Sigmoid colon (tissue), 7 donors: ENCODE data around the gene SPAG16. TPM values are rescaled to one million over a fixed set of nuclear protein-coding genes. Genes with fewer than 3 reads are reported as not detected.
"Not testable (repeated sequence)": the region's sequence is repeated elsewhere in the genome, so short reads cannot be mapped to it uniquely, and the experiment has no call there.

Experiments
- DNase-seq: peaks from one replicate; pipeline ENCODE4 v3.0.0-alpha.2; 2019
- H3K27ac ChIP-seq, 4 donors: fragments of 200-600 bp; sonication (generic); one replicate each; pipeline ENCODE4 v1.5.1; 2016 to 2019; ENCODE audit warnings: mild to moderate bottlenecking in 1 of 4
- H3K27me3 ChIP-seq, 3 donors: fragments of 200-600 bp; sonication (generic); one replicate each; pipeline ENCODE4 v1.5.1; 2019; ENCODE audit warnings: mild to moderate bottlenecking in 1 of 3
- H3K36me3 ChIP-seq, 4 donors: fragments of 200-600 bp; sonication (generic); one replicate each; pipeline ENCODE4 v1.5.1; 2016 to 2019
- H3K4me1 ChIP-seq, 4 donors: fragments of 200-600 bp; sonication (generic); one replicate each; pipeline ENCODE4 v1.5.1; 2017 to 2019
- H3K4me3 ChIP-seq, 4 donors: fragments of 200-600 bp; sonication (generic); one replicate each; pipeline ENCODE4 v1.5.1; 2017 to 2019; ENCODE audit warnings: mild to moderate bottlenecking in 2 of 4, moderate library complexity in 1 of 4
- H3K9me3 ChIP-seq, 4 donors: fragments of 200-600 bp in 3 of 4; sonication (generic) in 3 of 4; one replicate each; pipeline versions ENCODE4 v1.5.1 to v1.6.1; 2013 to 2019
- CTCF ChIP-seq, 4 experiments: fragments of 450-650 bp in 3 of 4; fragments of 200-600 bp in 1 of 4; IDR thresholded peaks; one replicate each; pipeline ENCODE4 v1.5.1; 2016 to 2019; ENCODE audit warnings: antibody characterized with exemption in 4 of 4, mild to moderate bottlenecking in 3 of 4, moderate library complexity in 2 of 4
- EP300 ChIP-seq, 4 donors: sonication (generic); formaldehyde crosslinking; IDR thresholded peaks; one replicate each; pipeline ENCODE4 v1.6.1; 2017; ENCODE audit warnings: antibody characterized with exemption in 4 of 4
- POLR2A ChIP-seq, 2 donors: fragments of 450-650 bp; IDR thresholded peaks; one replicate each; pipeline ENCODE4 v1.6.1; 2016; ENCODE audit warnings: antibody characterized with exemption in 2 of 2, mild to moderate bottlenecking in 2 of 2, moderate library complexity in 2 of 2
- POLR2AphosphoS5 ChIP-seq, 4 donors: sonication (generic); formaldehyde crosslinking; IDR thresholded peaks; one replicate each; pipeline ENCODE4 v1.6.1; 2017; ENCODE audit warnings: antibody characterized with exemption in 4 of 4
- WGBS, 2 donors: extraction: QIAGEN DNeasy Blood & Tissue Kit; methylation state at CpG; one replicate each; pipeline ENCODE4 v1.1.7; 2013; 5-methylcytosine and 5-hydroxymethylcytosine counted together
- intact Hi-C: fragments of 100-400 bp; cut with DNase I; formaldehyde crosslinking; loops from one replicate; pipeline ENCODE4 v1.15.1; 2023
- polyA plus RNA-seq, 3 donors: library from polyadenylated mRNA; stranded (reverse); fragments of 200-250 nt; gene quantifications; one replicate each; pipeline ENCODE4 v1.2.3, GENCODE V29; 2013
- total RNA-seq, 4 donors: library from RNA; depleted of rRNA; stranded (reverse); fragments of >200 nt; gene quantifications; one replicate each; pipeline ENCODE4 v1.1.0, GENCODE V29; 2016
- donor health status: healthy with polysubstance abuse.
- donor health status: Bipolar disorder and iron deficiency.
- donor health status: healthy.

Gene SPAG16
- total and polyA plus RNA-seq, 7 donors: 13.1 to 70.3 (median 36.0) TPM

- TF ChIP-seq POLR2AphosphoS5 (IDR thresholded peaks at IDR 0.05): no peak
- no peak for TF ChIP-seq POLR2A (IDR thresholded peaks at IDR 0.05)
- no peak for TF ChIP-seq CTCF (IDR thresholded peaks at IDR 0.05)
- TF ChIP-seq EP300 (IDR thresholded peaks at IDR 0.05): no peak
- Histone ChIP-seq H3K4me1 (no peaks in the 10 kb centered on the region), H3K4me3 (no peak overlapping the region), H3K9me3 (peaks cover 0 to 1% (median 0%) of the 10 kb centered on the region in 4 donors), H3K36me3 (no peaks in the 10 kb centered on the region), H3K27ac (no peak overlapping the region), H3K27me3 (no peaks in the 10 kb centered on the region)
- intact Hi-C loops: no loop called here
- no peak for DNase-seq
- WGBS, 2 donors: 65 to 90% methylated on average over 1 of the region's 1 CpG
These were observed 12.3 kb upstream of the SPAG16 start for GRCh38 chr2:213271947-213272346.

- 78 to 80% methylated on average over 1 of the region's 1 CpG for WGBS, 2 donors
- DNase-seq: no peak
- Histone ChIP-seq H3K36me3 (no peaks in the 10 kb centered on the region), H3K4me3 (no peak overlapping the region), H3K9me3 (peaks cover 0 to 3% (median 0%) of the 10 kb centered on the region in 4 donors), H3K27ac (no peak overlapping the region), H3K27me3 (no peaks in the 10 kb centered on the region), H3K4me1 (no peaks in the 10 kb centered on the region)
- intact Hi-C loops: no loop called here
- no peak for TF ChIP-seq EP300 (IDR thresholded peaks at IDR 0.05)
- TF ChIP-seq CTCF (IDR thresholded peaks at IDR 0.05): no peak
- no peak for TF ChIP-seq POLR2AphosphoS5 (IDR thresholded peaks at IDR 0.05)
- TF ChIP-seq POLR2A (IDR thresholded peaks at IDR 0.05): no peak
These were observed 10.1 kb upstream of the SPAG16 start for GRCh38 chr2:213274143-213274542.

GRCh38 chr2:213275265-213275664, 9.0 kb upstream of the SPAG16 start:
- WGBS, 2 donors: 84 to 94% methylated on average over 1 of the region's 1 CpG

GRCh38 chr2:213277134-213277533, 7.1 kb upstream of the SPAG16 start:
- H3K27ac ChIP-seq, intact Hi-C loops, H3K4me1 ChIP-seq, H3K9me3 ChIP-seq, H3K27me3 ChIP-seq, DNase-seq, H3K4me3 ChIP-seq, H3K36me3 ChIP-seq: not testable (repeated sequence)
- WGBS, 2 donors: 68 to 79% methylated on average over 2 of the region's 2 CpGs

More at GRCh38 chr2:213275265-213275664, 9.0 kb upstream of the SPAG16 start:
- H3K36me3 ChIP-seq: no peaks in the 10 kb centered on the region
- no peak for DNase-seq
- no peak for TF ChIP-seq CTCF (IDR thresholded peaks at IDR 0.05)
- no peak for TF ChIP-seq POLR2A (IDR thresholded peaks at IDR 0.05)
- TF ChIP-seq POLR2AphosphoS5 (IDR thresholded peaks at IDR 0.05): no peak
- TF ChIP-seq EP300 (IDR thresholded peaks at IDR 0.05): no peak
- no peaks in the 10 kb centered on the region for H3K27me3 ChIP-seq
- H3K27ac ChIP-seq: no peak overlapping the region
- intact Hi-C loops: no loop called here
- H3K4me3 ChIP-seq: no peak overlapping the region
- H3K9me3 ChIP-seq: peaks cover 0 to 3% (median 0%) of the 10 kb centered on the region in 4 donors
- H3K4me1 ChIP-seq: no peaks in the 10 kb centered on the region

GRCh38 chr2:213279116-213279620, 5.1 kb upstream of the SPAG16 start:
- Histone ChIP-seq H3K4me1 (peaks cover 0 to 7% (median 4%) of the 10 kb centered on the region in 4 donors), H3K27ac (no peak overlapping the region), H3K36me3 (no peaks in the 10 kb centered on the region), H3K9me3 (peaks cover 0 to 3% (median 0%) of the 10 kb centered on the region in 4 donors), H3K4me3 (no peak overlapping the region), H3K27me3 (no peaks in the 10 kb centered on the region)
- TF ChIP-seq EP300 (IDR thresholded peaks at IDR 0.05) (no peak), POLR2AphosphoS5 (IDR thresholded peaks at IDR 0.05) (no peak), POLR2A (IDR thresholded peaks at IDR 0.05) (no peak), CTCF (IDR thresholded peaks at IDR 0.05) (no peak)
- DNase-seq: no peak
- intact Hi-C loops: no loop called here
- 50 to 57% methylated on average over 1 of the region's 1 CpG for WGBS, 2 donors
